HFFc6 (cell line): Measurements from ENCODE around the gene CBX8. TPM values are rescaled to one million over a fixed set of nuclear protein-coding genes. Genes with fewer than 3 reads are reported as not detected.

ENCODE experiments used
- DNase-seq: peaks from one replicate; pipeline ENCODE4 v3.0.0-alpha.2; 2018
- H3K27ac Mint-ChIP-seq: 2 replicates; pipeline ENCODE4 v1.8.0; 2020; ENCODE audit warnings: mild to moderate bottlenecking, mixed read lengths
- H3K27me3 Mint-ChIP-seq: 2 replicates; pipeline ENCODE4 v1.8.0; 2021; ENCODE audit warnings: mild to moderate bottlenecking, moderate library complexity, mixed read lengths; ENCODE audit not compliant: insufficient read depth
- H3K36me3 Mint-ChIP-seq: 2 replicates; pipeline ENCODE4 v1.8.0; 2021; ENCODE audit warnings: low read depth, mixed read lengths
- H3K4me1 Mint-ChIP-seq: 2 replicates; pipeline ENCODE4 v1.8.0; 2020; ENCODE audit warnings: low read depth, mixed read lengths
- H3K4me3 Mint-ChIP-seq: 2 replicates; pipeline ENCODE4 v1.8.0; 2020; ENCODE audit warnings: mild to moderate bottlenecking, moderate library complexity, mixed read lengths
- H3K9me3 Mint-ChIP-seq: 2 replicates; pipeline ENCODE4 v1.8.0; 2020; ENCODE audit warnings: mild to moderate bottlenecking, mixed read lengths
- long read RNA-seq: library from polyadenylated mRNA; unstranded; transcript quantifications from one replicate; pipeline ENCODE4 v2.0.0, GENCODE V29; 2019
- total RNA-seq, 6 experiments: library from RNA; stranded (reverse); fragmentation: NEBNext Ultra II Directional; extraction: Animal tissue kit (Norgen Biotek cat#: 25700); gene quantifications; 2 replicates in 1 of 6; 3 replicates in 5 of 6; pipeline ENCODE4 v1.2.3, GENCODE V29; 2021
- TF ChIP-seq, protein P1 (sequence below): fragments of 200-600 bp; sonication (generic); IDR thresholded peaks from 2 replicates; pipeline ENCODE4 v1.5.0; 2021; ENCODE audit warnings: antibody characterized with exemption, mild to moderate bottlenecking

Gene CBX8
- 10 to 100 TPM in 1 of 6 experiments, 1 to 10 TPM in 5; 6.0 to 10.6 (median 8.1) TPM for total RNA-seq
- long read RNA-seq, partial matches to known transcripts = 0 of 4 reads
- long read RNA-seq, other reads (novel, unspliced or antisense) = 0 of 4 reads

DNA sequence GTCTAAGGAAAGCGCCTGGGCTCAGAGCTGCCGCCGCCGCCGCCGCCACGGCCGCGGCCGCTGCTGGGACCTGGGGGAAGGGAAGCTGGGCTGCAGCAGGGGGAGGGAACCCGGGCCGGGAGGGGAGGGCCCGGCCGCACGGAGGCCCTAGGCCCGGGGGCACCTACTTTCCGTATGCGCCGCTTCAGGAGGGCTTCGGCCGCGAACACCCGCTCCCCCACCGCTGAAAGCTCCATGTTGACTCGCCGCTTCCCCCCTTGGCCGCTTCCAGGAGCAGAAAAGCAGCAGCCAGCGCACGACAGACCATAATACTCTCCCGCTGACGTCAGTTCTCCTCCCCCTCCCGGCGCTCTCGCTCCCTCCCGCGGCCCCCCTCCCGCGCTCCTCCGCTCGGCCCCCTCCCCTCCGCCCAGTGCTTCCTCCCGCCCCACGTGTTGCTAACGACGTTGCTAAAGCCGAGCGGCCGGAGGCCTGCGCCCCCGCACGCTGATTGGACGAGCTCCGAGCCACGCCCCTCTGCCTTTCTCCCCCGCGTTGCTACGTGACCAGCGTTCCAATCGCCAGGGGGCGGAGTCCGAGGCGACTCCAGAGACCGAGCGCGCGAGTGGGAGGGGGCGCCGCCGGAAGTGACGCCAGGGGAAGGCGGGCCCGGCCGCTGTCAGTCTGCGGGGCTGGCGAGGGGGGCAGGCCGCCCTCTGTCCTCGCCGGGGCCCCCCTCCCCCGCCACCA, at the start of gene CBX8:
Gene CBX8, minus strand, starts transcription at position 315 of the 729 bp plus-strand sequence. Its CDS starts 79 bp downstream, at position 236.
- Mint-ChIP-seq H3K27ac (peak within 1 kb of the TSS; percentile 86), H3K36me3 (peaks cover 4% of the 10 kb centered on the region; the same call in 1 of the 2 replicates), H3K4me1 (peaks cover 38% of the 10 kb centered on the region), H3K4me3 (peak within 1 kb of the TSS; percentile 91), H3K9me3 (no peaks in the 10 kb centered on the region), H3K27me3 (peaks cover 41% of the 10 kb centered on the region)
- peak; percentile 99 for DNase-seq
- TF ChIP-seq, protein P1, sequence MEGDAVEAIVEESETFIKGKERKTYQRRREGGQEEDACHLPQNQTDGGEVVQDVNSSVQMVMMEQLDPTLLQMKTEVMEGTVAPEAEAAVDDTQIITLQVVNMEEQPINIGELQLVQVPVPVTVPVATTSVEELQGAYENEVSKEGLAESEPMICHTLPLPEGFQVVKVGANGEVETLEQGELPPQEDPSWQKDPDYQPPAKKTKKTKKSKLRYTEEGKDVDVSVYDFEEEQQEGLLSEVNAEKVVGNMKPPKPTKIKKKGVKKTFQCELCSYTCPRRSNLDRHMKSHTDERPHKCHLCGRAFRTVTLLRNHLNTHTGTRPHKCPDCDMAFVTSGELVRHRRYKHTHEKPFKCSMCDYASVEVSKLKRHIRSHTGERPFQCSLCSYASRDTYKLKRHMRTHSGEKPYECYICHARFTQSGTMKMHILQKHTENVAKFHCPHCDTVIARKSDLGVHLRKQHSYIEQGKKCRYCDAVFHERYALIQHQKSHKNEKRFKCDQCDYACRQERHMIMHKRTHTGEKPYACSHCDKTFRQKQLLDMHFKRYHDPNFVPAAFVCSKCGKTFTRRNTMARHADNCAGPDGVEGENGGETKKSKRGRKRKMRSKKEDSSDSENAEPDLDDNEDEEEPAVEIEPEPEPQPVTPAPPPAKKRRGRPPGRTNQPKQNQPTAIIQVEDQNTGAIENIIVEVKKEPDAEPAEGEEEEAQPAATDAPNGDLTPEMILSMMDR = peak; percentile 68

DNA sequence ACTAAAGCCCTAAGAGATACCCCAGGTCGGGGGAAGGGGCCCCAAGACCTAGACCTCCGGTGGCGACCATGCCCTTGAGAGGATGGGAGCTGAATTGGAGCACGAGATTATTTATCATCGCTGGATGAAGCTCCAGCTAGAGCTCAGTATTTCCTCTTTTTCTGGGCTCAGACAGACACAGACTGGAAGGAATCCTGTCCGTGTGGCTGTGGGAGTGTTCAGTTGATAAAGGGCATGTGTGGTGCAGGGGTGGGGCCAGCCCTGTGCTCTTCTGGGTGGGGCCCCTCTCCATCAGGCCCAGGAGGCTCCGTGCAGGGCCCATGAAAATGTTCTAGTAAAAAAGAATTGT, 48.7 kb upstream of the CBX8 start:
- H3K27ac Mint-ChIP-seq = no peak overlapping the region; the same call in 1 of the 2 replicates
- TF ChIP-seq, protein P1 = no peak
- peaks cover 24% of the 10 kb centered on the region for H3K27me3 Mint-ChIP-seq
- no peaks in the 10 kb centered on the region for H3K9me3 Mint-ChIP-seq
- H3K4me3 Mint-ChIP-seq = peak overlapping the region; percentile 46; the same call in 1 of the 2 replicates
- peaks cover 16% of the 10 kb centered on the region for H3K4me1 Mint-ChIP-seq
- DNase-seq = no peak
- no peaks in the 10 kb centered on the region for H3K36me3 Mint-ChIP-seq

DNA sequence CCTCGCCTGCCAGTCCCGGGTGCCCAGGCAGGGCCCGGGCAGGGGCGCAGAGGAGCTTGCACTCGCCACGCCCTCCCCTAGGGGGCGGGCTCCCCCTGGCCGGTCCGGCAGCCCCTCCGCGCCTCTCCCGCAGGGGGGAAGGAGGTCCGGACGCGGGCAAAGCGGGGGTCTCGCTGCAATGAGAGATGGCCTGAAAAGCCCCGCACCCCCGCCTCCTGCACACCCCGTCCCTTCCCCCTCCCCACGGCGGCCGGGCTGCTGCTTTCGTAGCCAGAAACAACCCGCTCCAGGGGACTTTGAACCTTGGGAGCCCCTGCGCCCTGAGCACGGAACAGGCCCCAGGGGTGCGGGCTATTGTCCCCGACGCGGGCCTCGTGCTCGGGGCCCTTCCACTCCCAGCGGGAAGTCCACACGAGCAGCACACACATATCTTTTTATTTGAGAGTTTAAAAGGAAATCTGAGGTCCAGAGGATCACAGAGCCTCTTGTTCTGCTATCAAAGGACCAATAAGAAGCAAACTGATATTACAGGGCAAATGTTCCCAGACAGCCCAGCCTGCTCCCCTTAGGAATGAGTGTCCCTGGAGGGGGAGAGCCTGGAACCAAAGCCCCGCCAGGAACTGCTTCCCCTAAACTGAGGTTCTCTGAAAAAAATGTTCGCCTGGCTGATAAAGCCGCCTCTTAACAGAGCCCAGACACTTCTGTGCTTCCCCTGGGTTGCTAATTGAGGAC, 48.2 kb upstream of the CBX8 start:
- DNase-seq = no peak
- Mint-ChIP-seq H3K27ac (peak overlapping the region; percentile 46; the same call in 1 of the 2 replicates), H3K27me3 (peaks cover 25% of the 10 kb centered on the region), H3K9me3 (no peaks in the 10 kb centered on the region), H3K4me3 (peak overlapping the region; percentile 46; the same call in 1 of the 2 replicates), H3K4me1 (peaks cover 11% of the 10 kb centered on the region), H3K36me3 (no peaks in the 10 kb centered on the region)
- TF ChIP-seq, protein P1 = peak; percentile 86

DNA sequence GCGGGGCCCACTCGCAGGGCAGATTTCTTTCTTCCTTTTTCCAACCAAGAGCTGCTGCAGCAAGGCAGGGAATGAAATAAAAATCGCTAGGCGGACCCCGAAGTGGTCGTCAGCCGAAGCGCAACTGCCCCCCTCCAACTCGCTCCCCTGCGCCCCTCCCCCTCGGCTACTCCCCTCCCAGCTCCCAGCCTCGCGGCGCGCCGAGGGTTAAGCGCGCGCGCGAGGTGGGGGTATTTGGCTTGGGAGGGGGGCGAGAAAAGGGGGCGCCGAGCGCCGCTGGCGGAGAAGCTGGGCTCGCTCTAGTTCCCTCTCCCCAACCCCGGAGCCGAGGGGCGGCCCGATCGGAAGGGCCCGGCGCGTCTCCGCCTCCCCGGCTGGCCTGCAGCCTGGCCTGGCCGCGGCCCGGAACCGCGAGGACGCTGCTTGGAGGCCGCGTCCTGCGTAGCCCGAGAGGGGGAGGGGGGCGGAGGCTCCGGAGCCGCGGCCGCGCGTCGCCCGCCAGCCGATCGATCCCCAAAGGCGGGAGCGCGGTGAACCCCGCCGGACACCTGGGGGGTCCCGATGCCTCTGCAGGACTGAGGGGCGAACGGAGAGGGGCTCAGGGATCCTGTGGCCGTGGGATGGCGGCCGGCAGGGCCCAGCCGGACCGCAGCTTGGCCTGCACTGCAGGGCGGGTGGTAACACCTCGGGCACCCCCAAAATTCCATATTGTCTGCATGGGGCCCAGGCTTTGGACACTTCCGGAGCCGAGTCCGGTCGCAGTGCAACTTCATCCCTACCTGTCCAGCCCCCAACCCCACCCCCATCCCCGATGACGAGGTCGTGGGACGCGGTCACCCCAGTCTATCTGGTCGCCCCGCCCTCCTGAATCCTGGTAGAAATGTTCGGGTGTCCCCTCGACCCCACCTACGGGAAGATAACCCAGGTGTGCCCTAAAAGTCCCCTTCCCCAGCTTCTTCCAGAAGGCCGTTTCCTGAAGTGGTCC, 47.2 kb upstream of the CBX8 start:
- H3K4me1 Mint-ChIP-seq = peaks cover 8% of the 10 kb centered on the region; the same call in 1 of the 2 replicates
- peaks cover 25% of the 10 kb centered on the region for H3K27me3 Mint-ChIP-seq
- TF ChIP-seq, protein P1 = no peak
- peak overlapping the region; percentile 86 for H3K4me3 Mint-ChIP-seq
- no peaks in the 10 kb centered on the region for H3K36me3 Mint-ChIP-seq
- peak; percentile 30 for DNase-seq
- no peaks in the 10 kb centered on the region for H3K9me3 Mint-ChIP-seq
- no peak overlapping the region for H3K27ac Mint-ChIP-seq

DNA sequence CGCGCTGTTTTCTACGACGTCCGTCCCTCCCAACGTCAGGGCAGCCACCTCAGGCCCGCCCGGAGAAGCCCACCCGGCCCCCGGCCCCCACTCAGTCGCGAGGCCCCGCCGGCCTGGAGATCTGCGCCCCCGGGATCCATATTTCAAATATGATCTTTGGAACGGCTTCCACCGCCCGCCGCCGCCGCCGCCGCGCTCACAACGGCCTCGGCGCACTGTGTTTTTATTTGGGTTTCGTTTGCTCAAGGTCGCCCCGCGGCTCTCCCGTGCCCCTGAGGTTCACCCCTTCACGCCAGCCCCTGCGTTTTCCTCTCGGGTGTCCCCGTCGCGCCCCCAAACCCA, 46.6 kb upstream of the CBX8 start:
- Mint-ChIP-seq H3K27ac (no peak overlapping the region), H3K4me3 (peak overlapping the region; percentile 86), H3K9me3 (no peaks in the 10 kb centered on the region), H3K27me3 (peaks cover 21% of the 10 kb centered on the region), H3K36me3 (0 out of 2 replicates have a peak, but pooled peaks cover under 1% of the 10 kb centered on the region), H3K4me1 (peaks cover 8% of the 10 kb centered on the region; the same call in 1 of the 2 replicates)
- DNase-seq = no peak
- TF ChIP-seq, protein P1 = no peak
